HepG2 (cell line): ENCODE measurements around the gene KRT32.

Experiments used
- NFRKB ChIP-seq: fragments of 450-650 bp; IDR thresholded peaks from 2 replicates; pipeline ENCODE4 v1.6.1; 2017
- TF ChIP-seq, protein P1 (sequence below): sonication (generic); formaldehyde crosslinking; IDR thresholded peaks from 2 replicates; pipeline ENCODE4 v1.8.1; 2022; ENCODE audit warnings: mild to moderate bottlenecking, missing genetic modification reagents
- TF ChIP-seq, protein P2 (sequence below): sonication (generic); formaldehyde crosslinking; IDR thresholded peaks from 2 replicates; pipeline ENCODE4 v1.8.1; 2023; ENCODE audit warnings: mild to moderate bottlenecking, missing genetic modification reagents

GRCh38 chr17:41480136-41480535, 12.9 kb upstream of the KRT32 start:
- TF ChIP-seq NFRKB: no peak
- TF ChIP-seq, protein P1, sequence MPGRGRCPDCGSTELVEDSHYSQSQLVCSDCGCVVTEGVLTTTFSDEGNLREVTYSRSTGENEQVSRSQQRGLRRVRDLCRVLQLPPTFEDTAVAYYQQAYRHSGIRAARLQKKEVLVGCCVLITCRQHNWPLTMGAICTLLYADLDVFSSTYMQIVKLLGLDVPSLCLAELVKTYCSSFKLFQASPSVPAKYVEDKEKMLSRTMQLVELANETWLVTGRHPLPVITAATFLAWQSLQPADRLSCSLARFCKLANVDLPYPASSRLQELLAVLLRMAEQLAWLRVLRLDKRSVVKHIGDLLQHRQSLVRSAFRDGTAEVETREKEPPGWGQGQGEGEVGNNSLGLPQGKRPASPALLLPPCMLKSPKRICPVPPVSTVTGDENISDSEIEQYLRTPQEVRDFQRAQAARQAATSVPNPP: no peak
- TF ChIP-seq, protein P2, sequence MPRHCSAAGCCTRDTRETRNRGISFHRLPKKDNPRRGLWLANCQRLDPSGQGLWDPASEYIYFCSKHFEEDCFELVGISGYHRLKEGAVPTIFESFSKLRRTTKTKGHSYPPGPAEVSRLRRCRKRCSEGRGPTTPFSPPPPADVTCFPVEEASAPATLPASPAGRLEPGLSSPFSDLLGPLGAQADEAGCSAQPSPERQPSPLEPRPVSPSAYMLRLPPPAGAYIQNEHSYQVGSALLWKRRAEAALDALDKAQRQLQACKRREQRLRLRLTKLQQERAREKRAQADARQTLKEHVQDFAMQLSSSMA (CRISPR knock-in tag): no peak
